Endometrial microvascular endothelial cells (primary cell): Measurements from ENCODE around the gene PDZD7. TPM values are rescaled to one million over a fixed set of nuclear protein-coding genes. Genes with fewer than 3 reads are reported as not detected.
"Not testable (repeated sequence)": the region's sequence is repeated elsewhere in the genome, so short reads cannot be mapped to it uniquely, and the experiment has no call there.

ENCODE experiments used
- in situ Hi-C: cut with HindIII; loops from 2 replicates; pipeline ENCODE4 v1.10.0; 2017; ENCODE audit warnings: low sequenced_read_pairs, low pct_unique_long_range_greater_than_20kb; ENCODE audit errors: inconsistent ontology term
- total RNA-seq: library from RNA; depleted of rRNA; stranded (reverse); fragments of >200 nt; gene quantifications from one replicate; pipeline ENCODE4 v1.2.3, GENCODE V29; 2015; ENCODE audit errors: inconsistent ontology term

The PDZD7 gene
- total RNA-seq, 1 donor from 2014 or later: 1.1 TPM

DNA sequence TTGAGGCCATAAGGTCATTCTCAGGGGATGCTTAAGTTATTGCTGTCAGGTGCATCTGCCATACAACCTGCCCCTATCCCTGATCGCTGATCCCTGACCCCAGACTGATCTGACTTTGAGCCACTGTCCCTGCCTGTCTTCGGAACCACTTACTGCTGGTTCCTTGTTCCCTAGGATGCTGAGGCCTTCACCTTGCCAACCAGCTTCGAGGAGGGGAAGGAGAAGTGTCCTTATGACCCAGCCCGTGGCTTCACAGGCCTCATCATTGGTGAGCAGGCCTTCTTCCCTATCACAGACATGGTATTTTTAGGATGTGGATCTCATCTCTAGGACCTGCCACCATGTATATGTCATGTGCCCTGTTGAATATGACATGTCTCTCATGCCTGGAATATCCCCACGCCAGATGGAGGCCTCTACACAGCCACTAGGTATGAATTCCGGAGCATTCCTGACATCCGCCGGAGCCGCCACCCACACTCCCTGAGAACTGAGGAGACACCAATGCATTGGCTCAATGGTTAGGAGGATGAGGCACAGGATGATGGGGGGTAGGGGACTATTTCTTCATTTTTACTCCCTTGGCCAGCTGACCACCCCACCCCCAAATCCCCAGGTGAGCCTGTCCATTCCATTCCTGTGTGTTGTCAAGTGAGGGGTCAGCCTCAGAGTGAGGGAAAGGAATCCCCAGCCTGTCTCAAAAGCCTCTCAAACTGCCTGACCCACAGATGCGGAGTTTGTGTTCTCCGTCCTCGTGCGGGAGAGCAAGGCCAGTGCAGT is 52.6 kb downstream of the PDZD7 start:
- in situ Hi-C loops: no loop called here

GRCh38 chr10:100977436-100977835 is 53.5 kb downstream of the PDZD7 start:
- in situ Hi-C loops: no loop called here

GRCh38 chr10:100976906-100977305 is 54.0 kb downstream of the PDZD7 start:
- in situ Hi-C loops: no loop called here

DNA sequence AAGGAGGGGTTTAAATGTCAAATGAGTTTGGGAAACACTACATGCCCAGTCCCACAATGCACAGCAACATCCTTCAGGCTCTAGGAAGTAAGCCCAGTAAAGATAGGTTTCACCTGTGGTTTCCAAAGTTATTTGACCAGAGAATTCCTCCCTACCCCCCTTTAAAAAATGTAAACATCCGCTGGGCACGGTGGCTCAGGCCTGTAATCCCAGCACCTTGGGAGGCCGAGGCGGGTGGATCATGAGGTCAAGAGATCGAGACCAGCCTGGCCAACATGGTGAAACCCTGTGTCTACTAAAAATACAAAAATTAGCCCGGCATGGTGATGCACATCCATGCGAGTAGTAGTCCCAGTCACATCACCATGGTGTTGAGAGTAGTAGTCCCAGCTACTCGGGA is 55.5 kb downstream of the PDZD7 start:
- in situ Hi-C loops: not testable (repeated sequence)

DNA sequence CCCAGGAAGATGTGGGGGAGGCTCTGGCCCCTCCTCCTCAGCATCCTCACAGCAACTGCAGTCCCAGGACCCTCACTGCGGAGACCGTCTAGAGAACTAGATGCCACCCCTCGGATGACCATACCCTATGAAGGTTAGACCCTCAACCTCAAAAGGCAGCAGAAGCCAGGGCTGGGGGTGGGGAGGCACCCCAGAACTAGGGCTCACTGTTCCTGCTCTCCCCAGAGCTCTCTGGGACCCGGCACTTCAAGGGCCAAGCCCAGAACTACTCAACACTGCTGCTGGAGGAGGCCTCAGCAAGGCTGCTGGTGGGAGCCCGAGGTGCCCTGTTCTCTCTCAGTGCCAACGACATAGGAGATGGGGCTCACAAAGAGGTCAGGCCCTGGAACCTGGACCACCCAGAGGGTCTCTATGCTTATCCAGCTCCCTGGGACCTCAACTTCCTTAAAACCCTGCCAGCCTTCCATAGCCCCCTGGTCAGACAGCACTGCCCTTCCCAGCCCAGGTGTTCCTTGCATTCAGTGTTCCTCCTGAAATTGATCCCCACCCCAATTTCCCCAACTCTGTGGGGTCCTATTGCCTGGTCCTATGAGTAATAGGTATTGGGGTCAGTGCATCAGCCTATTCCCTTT is 57.9 kb downstream of the PDZD7 start:
- in situ Hi-C loops: no loop called here

DNA sequence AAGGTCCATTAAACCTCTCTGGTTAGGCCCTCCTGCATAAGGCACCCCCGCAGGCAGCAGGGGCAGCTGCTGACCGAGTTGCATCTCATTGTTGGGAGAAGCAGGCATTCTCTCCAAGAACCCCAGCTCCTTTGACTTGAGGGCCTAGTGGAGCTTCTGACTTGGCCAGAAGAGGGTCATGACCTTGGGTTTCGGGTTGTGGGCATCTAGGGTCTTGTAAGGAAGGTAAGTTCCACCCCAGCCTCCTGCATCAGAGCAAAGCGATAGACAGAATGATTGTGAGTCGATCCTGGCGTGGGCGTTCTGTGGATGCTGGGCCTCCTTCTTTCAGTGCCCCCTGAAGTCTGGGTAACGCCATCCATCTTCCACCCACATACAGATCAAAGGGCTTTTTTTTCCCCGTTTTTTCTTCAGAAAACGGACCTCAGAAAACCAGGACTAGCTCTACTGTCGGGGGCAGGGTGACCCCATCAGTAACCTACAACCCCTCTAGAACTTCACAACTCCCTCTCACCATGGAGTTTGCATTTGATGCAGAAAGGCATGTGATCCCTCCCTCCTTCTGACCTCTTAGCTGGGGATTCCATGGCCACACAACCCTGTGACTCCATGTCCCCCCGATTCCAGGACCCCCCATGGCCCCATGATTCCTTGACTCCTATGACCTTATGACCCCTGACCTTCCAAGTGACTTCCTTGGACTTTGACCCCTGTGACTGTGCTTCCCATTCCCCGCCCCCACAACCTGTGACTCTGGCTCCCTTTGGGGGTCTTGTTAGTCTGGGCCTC is 58.6 kb downstream of the PDZD7 start:
- in situ Hi-C loops: no loop called here

DNA sequence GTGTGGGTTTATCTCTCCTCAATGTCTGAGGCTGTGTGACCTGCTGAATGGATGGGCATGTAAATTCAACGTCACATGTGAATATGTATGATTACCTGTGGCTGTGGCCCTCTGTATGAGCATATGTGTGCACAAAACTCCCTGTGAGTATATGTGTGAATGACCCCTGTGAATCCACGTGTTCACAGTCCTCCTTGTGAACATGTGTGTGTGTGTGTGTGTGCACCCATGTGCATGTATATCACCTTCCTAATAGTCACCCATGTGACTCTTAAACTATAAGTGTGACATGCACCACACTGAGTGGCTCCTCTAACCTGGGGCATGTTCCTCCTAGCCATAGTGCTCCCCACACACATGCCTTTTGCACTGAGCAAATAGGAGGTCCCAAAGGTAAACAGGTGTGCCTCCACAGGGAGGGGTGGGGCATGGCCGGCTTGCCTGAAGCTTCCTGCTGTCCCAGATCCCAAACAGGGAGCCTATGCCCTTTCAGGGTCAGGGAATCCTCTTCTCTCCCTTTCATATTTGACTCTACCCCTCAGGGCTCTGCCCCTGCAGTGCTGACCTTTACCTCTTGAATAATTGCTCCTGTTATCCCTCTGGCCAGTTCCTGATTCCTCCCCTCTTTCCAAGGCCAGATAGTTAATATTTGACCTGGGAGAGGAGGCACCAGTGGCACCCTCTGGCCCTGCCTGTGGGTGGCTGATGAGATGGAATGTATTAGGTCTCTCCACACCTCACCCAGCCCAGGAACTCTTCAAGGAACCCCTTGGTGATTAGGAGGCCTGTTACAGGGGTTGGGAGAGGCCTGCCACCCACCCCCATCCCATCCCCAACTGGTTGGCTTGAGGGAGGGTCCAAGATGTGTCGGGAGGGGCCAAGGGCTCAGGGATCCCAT is 59.8 kb downstream of the PDZD7 start:
- in situ Hi-C loops: no loop called here

DNA sequence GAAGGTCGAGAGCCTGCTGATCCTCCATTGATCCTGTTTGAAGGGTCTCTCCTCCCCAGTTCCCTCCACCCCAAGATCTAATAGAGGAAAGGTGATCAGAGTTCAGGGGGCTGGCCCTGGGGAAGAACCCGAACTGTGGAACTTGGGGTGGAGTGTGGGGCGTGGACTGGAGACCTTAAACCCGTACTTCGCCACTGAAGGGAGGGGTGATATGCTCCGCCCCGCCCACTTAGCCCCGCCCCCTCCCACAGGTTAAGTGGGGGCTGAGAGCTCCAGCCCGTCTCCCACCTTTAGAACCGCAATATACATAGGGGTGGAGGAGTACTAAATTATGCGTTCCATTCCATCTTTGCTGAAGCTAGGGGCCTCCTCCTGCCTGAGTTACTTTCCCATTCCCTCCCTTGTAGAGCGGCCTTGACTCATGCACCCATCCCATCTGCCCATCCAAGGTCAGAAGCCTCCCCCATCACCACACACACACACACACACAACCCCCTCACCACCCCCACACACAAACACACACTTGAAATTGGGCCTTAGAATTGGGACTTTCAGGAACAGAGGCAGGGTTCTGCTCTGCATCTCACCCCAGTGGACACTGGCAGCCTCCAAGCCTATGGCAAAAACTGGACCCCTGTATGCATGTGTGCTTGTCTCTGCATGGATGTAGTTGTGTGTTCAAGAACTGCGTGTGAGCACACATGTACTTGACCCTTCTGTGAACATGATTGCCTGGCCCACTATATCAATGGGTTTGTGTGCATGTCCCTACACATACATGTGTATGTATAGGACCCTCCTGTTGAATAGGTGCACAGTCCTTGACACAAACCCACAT is 60.6 kb downstream of the PDZD7 start:
- in situ Hi-C loops: no loop called here

DNA sequence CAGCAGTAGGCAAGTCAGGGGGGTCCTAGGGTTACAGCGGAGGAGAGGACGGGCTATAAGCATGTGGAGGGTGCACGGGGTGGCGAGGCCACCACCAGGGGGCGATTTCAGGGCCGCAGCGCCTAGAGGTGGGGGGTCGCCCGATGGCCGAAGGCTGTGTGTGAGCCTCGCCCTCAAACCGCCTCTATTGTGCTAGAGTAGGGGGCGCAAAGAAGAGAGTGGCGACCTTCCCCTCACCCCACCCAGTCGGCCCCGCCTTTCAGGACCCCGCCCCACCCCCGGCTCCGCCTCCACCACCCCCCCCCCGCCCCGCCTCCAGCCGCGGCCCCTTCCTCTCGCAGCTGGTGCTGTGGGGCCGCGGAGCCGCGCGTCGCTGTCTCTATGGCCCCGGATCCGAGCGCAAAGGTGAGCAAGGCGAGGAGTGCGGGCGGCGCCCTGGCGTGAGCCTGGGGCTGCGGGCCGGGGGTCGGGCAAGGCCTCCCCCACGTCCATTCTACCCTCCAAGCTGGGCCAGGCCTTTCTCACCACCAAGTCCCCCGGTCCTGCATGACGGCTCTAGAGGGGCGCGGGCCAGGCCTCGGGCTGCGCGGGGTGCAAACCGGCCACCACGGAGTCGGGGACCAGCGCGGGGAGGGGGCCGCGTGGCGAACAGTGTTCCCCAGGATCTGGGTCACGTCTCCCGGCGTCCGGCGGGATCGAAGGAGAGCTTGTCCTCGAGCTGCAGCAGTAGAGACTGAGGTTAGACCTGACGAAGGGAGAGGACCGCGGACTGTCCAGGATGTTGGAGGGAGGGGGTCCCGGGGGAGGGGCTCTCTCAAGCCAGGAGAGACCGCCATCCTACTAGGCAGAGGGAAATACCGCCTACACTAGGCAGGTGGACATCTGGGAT is 61.5 kb downstream of the PDZD7 start, which contains the start of gene SEMA4G:
SEMA4G (plus strand) TSS at position 318 of the 889 bp plus-strand sequence. CDS start 3,409 bp downstream, outside the sequence.
- in situ Hi-C loops: no loop called here

GRCh38 chr10:100968863-100969186 is 62.1 kb downstream of the PDZD7 start:
- in situ Hi-C loops: no loop called here

DNA sequence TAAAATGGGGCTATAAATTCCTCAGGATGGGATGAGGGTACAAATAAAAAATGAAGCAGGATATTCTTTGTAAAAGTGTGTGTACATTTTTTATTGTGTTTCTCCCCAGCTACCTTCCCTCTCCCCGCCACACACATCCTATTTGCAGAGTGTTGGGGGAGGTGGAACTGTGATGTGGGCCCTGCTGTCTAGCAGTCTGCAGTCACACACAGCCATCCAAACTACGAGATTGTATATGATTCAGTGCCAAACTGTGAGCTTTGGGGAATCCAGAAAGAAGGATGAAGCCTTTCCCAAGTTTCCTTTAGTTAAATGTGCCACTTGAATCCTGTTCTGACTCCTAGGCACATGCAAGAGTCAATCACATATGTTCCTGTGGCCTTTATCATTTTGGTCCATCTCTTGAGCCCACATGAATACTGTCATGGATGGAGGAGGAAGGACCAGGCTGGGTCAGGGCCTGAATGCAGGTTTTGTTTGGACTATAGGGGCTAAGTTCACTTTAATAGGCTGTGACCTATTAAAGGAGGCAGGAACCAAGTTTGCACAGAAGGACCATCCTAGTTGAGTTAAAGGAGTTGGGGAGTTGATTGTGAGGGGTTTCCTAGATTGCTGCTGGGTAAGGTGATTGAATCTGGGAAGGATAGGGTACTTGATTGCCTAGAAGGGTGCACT is 62.7 kb downstream of the PDZD7 start:
- in situ Hi-C loops: no loop called here

- in situ Hi-C loops: no loop called here
Observed at GRCh38 chr10:100967332-100967731, 63.6 kb downstream of the PDZD7 start.

- in situ Hi-C loops: no loop called here
Observed at GRCh38 chr10:100966887-100967286, 64.0 kb downstream of the PDZD7 start.

DNA sequence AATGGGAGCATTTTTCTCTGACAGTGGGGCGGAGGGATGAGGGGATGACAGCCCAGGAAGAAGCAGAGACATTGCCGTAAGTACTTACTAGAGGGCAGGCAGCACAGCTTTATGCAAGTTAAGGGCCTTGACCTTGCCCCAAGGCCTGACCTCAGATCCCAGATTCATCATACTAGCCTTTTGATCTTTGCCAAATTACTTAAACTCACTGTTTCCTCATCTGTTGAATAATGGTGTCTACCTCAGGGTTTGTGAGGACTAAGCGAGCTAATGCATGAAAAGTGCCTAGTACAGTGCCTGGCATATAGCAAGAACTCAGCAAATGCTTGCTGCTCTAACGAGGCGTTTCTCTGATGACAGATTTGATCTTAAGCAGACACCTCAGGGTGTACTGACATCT is 65.1 kb downstream of the PDZD7 start:
- in situ Hi-C loops: no loop called here

- in situ Hi-C loops: no loop called here
Observed at GRCh38 chr10:100963826-100964225, 67.1 kb downstream of the PDZD7 start.

- in situ Hi-C loops: no loop called here
Observed at GRCh38 chr10:100962351-100963080, 68.4 kb downstream of the PDZD7 start.
